ENCODE data around the gene LSAMP.

Gene LSAMP

GRCh38 chr3:116038968-116039650, 406.2 kb downstream of the LSAMP start:
- Histone ChIP-seq H3K4me1 (ENCODE audit: control insufficient read depth, insufficient read depth, low read length) (peaks cover 6% of the 10 kb centered on the region; the same call in 1 of the 2 replicates), H3K4me3 (ENCODE audit: low read depth, low read length) (no peak overlapping the region), H3K27ac (ENCODE audit: low read depth, low read length) (no peak overlapping the region), H3K9me3 (ENCODE audit: control insufficient read depth, insufficient read depth, low read depth, low read length) (no peaks in the 10 kb centered on the region), H3K27me3 (ENCODE audit: control insufficient read depth, insufficient read depth, low read length) (no peaks in the 10 kb centered on the region), H3K36me3 (ENCODE audit: control insufficient read depth, insufficient read depth, low read length) (no peaks in the 10 kb centered on the region), H3K9ac (ENCODE audit: low read length) (no peak overlapping the region)

GRCh38 chr3:116037954-116038911, 407.1 kb downstream of the LSAMP start:
- Histone ChIP-seq H3K27me3 (ENCODE audit: control insufficient read depth, insufficient read depth, low read length) (no peaks in the 10 kb centered on the region), H3K4me3 (ENCODE audit: low read depth, low read length) (no peak overlapping the region), H3K27ac (ENCODE audit: low read depth, low read length) (no peak overlapping the region), H3K4me1 (ENCODE audit: control insufficient read depth, insufficient read depth, low read length) (peaks cover 9% of the 10 kb centered on the region), H3K9ac (ENCODE audit: low read length) (no peak overlapping the region), H3K36me3 (ENCODE audit: control insufficient read depth, insufficient read depth, low read length) (no peaks in the 10 kb centered on the region), H3K9me3 (ENCODE audit: control insufficient read depth, insufficient read depth, low read depth, low read length) (no peaks in the 10 kb centered on the region)

- no peaks in the 10 kb centered on the region for H3K36me3 ChIP-seq (ENCODE audit: control insufficient read depth, insufficient read depth, low read length)
- peaks cover 9% of the 10 kb centered on the region for H3K4me1 ChIP-seq (ENCODE audit: control insufficient read depth, insufficient read depth, low read length)
- H3K27ac ChIP-seq (ENCODE audit: low read depth, low read length): no peak overlapping the region
- H3K27me3 ChIP-seq (ENCODE audit: control insufficient read depth, insufficient read depth, low read length): no peaks in the 10 kb centered on the region
- no peak overlapping the region for H3K9ac ChIP-seq (ENCODE audit: low read length)
- no peaks in the 10 kb centered on the region for H3K9me3 ChIP-seq (ENCODE audit: control insufficient read depth, insufficient read depth, low read depth, low read length)
- H3K4me3 ChIP-seq (ENCODE audit: low read depth, low read length): no peak overlapping the region
Measured at GRCh38 chr3:116035429-116035828, 409.9 kb downstream of the LSAMP start.

- Histone ChIP-seq H3K27me3 (ENCODE audit: control insufficient read depth, insufficient read depth, low read length) (no peaks in the 10 kb centered on the region), H3K9me3 (ENCODE audit: control insufficient read depth, insufficient read depth, low read depth, low read length) (no peaks in the 10 kb centered on the region), H3K36me3 (ENCODE audit: control insufficient read depth, insufficient read depth, low read length) (no peaks in the 10 kb centered on the region), H3K27ac (ENCODE audit: low read depth, low read length) (no peak overlapping the region), H3K4me3 (ENCODE audit: low read depth, low read length) (no peak overlapping the region), H3K9ac (ENCODE audit: low read length) (no peak overlapping the region), H3K4me1 (ENCODE audit: control insufficient read depth, insufficient read depth, low read length) (peaks cover 9% of the 10 kb centered on the region)
Measured at GRCh38 chr3:116034794-116035193, 410.5 kb downstream of the LSAMP start.

- Histone ChIP-seq H3K27ac (ENCODE audit: low read depth, low read length) (no peak overlapping the region), H3K27me3 (ENCODE audit: control insufficient read depth, insufficient read depth, low read length) (no peaks in the 10 kb centered on the region), H3K36me3 (ENCODE audit: control insufficient read depth, insufficient read depth, low read length) (no peaks in the 10 kb centered on the region), H3K4me1 (ENCODE audit: control insufficient read depth, insufficient read depth, low read length) (peaks cover 9% of the 10 kb centered on the region), H3K4me3 (ENCODE audit: low read depth, low read length) (no peak overlapping the region), H3K9me3 (ENCODE audit: control insufficient read depth, insufficient read depth, low read depth, low read length) (no peaks in the 10 kb centered on the region), H3K9ac (ENCODE audit: low read length) (no peak overlapping the region)
Measured at GRCh38 chr3:116034086-116034485, 411.2 kb downstream of the LSAMP start.

GRCh38 chr3:116033516-116033915, 411.8 kb downstream of the LSAMP start:
- Histone ChIP-seq H3K27ac (ENCODE audit: low read depth, low read length) (no peak overlapping the region), H3K4me1 (ENCODE audit: control insufficient read depth, insufficient read depth, low read length) (peaks cover 9% of the 10 kb centered on the region), H3K9ac (ENCODE audit: low read length) (no peak overlapping the region), H3K27me3 (ENCODE audit: control insufficient read depth, insufficient read depth, low read length) (no peaks in the 10 kb centered on the region), H3K4me3 (ENCODE audit: low read depth, low read length) (no peak overlapping the region), H3K9me3 (ENCODE audit: control insufficient read depth, insufficient read depth, low read depth, low read length) (no peaks in the 10 kb centered on the region), H3K36me3 (ENCODE audit: control insufficient read depth, insufficient read depth, low read length) (no peaks in the 10 kb centered on the region)

GRCh38 chr3:116032176-116032575, 413.1 kb downstream of the LSAMP start:
- peaks cover 9% of the 10 kb centered on the region for H3K4me1 ChIP-seq (ENCODE audit: control insufficient read depth, insufficient read depth, low read length)
- H3K9me3 ChIP-seq (ENCODE audit: control insufficient read depth, insufficient read depth, low read depth, low read length): no peaks in the 10 kb centered on the region
- H3K9ac ChIP-seq (ENCODE audit: low read length): no peak overlapping the region
- no peaks in the 10 kb centered on the region for H3K27me3 ChIP-seq (ENCODE audit: control insufficient read depth, insufficient read depth, low read length)
- H3K36me3 ChIP-seq (ENCODE audit: control insufficient read depth, insufficient read depth, low read length): no peaks in the 10 kb centered on the region
- no peak overlapping the region for H3K4me3 ChIP-seq (ENCODE audit: low read depth, low read length)
- H3K27ac ChIP-seq (ENCODE audit: low read depth, low read length): no peak overlapping the region

GRCh38 chr3:116030131-116030850, 415.0 kb downstream of the LSAMP start:
- Histone ChIP-seq H3K36me3 (ENCODE audit: control insufficient read depth, insufficient read depth, low read length) (no peaks in the 10 kb centered on the region), H3K9ac (ENCODE audit: low read length) (no peak overlapping the region), H3K4me1 (ENCODE audit: control insufficient read depth, insufficient read depth, low read length) (peaks cover 9% of the 10 kb centered on the region), H3K4me3 (ENCODE audit: low read depth, low read length) (no peak overlapping the region), H3K27ac (ENCODE audit: low read depth, low read length) (no peak overlapping the region), H3K9me3 (ENCODE audit: control insufficient read depth, insufficient read depth, low read depth, low read length) (no peaks in the 10 kb centered on the region), H3K27me3 (ENCODE audit: control insufficient read depth, insufficient read depth, low read length) (no peaks in the 10 kb centered on the region)

GRCh38 chr3:116029266-116029665, 416.0 kb downstream of the LSAMP start:
- no peaks in the 10 kb centered on the region for H3K36me3 ChIP-seq (ENCODE audit: control insufficient read depth, insufficient read depth, low read length)
- no peaks in the 10 kb centered on the region for H3K27me3 ChIP-seq (ENCODE audit: control insufficient read depth, insufficient read depth, low read length)
- H3K4me1 ChIP-seq (ENCODE audit: control insufficient read depth, insufficient read depth, low read length): peaks cover 4% of the 10 kb centered on the region
- H3K27ac ChIP-seq (ENCODE audit: low read depth, low read length): no peak overlapping the region
- H3K9ac ChIP-seq (ENCODE audit: low read length): no peak overlapping the region
- no peaks in the 10 kb centered on the region for H3K9me3 ChIP-seq (ENCODE audit: control insufficient read depth, insufficient read depth, low read depth, low read length)
- no peak overlapping the region for H3K4me3 ChIP-seq (ENCODE audit: low read depth, low read length)

GRCh38 chr3:116028157-116028556, 417.1 kb downstream of the LSAMP start:
- no peak overlapping the region for H3K27ac ChIP-seq (ENCODE audit: low read depth, low read length)
- no peaks in the 10 kb centered on the region for H3K27me3 ChIP-seq (ENCODE audit: control insufficient read depth, insufficient read depth, low read length)
- no peak overlapping the region for H3K4me3 ChIP-seq (ENCODE audit: low read depth, low read length)
- H3K4me1 ChIP-seq (ENCODE audit: control insufficient read depth, insufficient read depth, low read length): 0 out of 2 replicates have a peak, but pooled peaks cover 4% of the 10 kb centered on the region
- no peaks in the 10 kb centered on the region for H3K36me3 ChIP-seq (ENCODE audit: control insufficient read depth, insufficient read depth, low read length)
- H3K9me3 ChIP-seq (ENCODE audit: control insufficient read depth, insufficient read depth, low read depth, low read length): no peaks in the 10 kb centered on the region
- no peak overlapping the region for H3K9ac ChIP-seq (ENCODE audit: low read length)

Data from HUES6 (cell line).